Heart right ventricle (tissue), 16 donors: ENCODE data around the gene ZNF436. TPM values are rescaled to one million over a fixed set of nuclear protein-coding genes. Genes with fewer than 3 reads are reported as not detected.

ENCODE experiments used
- ATAC-seq, 8 donors: fragments of 200-7000 bp; cut with Tn5 transposase; one replicate each; pipeline ENCODE4 v1.9.1; 2020; ENCODE audit warnings: mild to moderate bottlenecking in 8 of 8, moderate library complexity in 8 of 8, moderate number of reproducible peaks in 1 of 8
- DNase-seq, 2 donors: peaks; one replicate each; pipeline ENCODE4 v3.0.0-alpha.2; 2020
- H3K27ac ChIP-seq, 10 donors: fragments of 200-600 bp; sonication (generic) in 2 of 10; one replicate each; pipeline versions ENCODE4 v1.5.0 to v1.8.0; 2020 to 2022; ENCODE audit warnings: mild to moderate bottlenecking in 3 of 10
- H3K27me3 ChIP-seq, 7 donors: fragments of 200-600 bp; one replicate each; pipeline ENCODE4 v1.8.0; 2021 to 2022; ENCODE audit warnings: mild to moderate bottlenecking in 2 of 7
- H3K36me3 ChIP-seq, 9 donors: fragments of 200-600 bp; sonication (generic) in 1 of 9; one replicate each; pipeline versions ENCODE4 v1.5.0 to v1.8.0; 2020 to 2022; ENCODE audit warnings: mild to moderate bottlenecking in 2 of 9
- H3K4me1 ChIP-seq, 9 donors: fragments of 200-600 bp; sonication (generic) in 1 of 9; one replicate each; pipeline versions ENCODE4 v1.5.0 to v1.8.0; 2020 to 2022; ENCODE audit warnings: mild to moderate bottlenecking in 4 of 9
- H3K4me3 ChIP-seq, 10 donors: fragments of 200-600 bp; sonication (generic) in 2 of 10; one replicate each; pipeline versions ENCODE4 v1.5.0 to v1.8.0; 2020 to 2022; ENCODE audit warnings: mild to moderate bottlenecking in 7 of 10, moderate library complexity in 2 of 10
- H3K9me3 ChIP-seq, 11 donors: fragments of 200-600 bp in 10 of 11; sonication (generic) in 2 of 11; one replicate each; pipeline versions ENCODE4 v1.5.0 to v1.8.0; 2013 to 2022; ENCODE audit warnings: mild to moderate bottlenecking in 2 of 11, control low read depth in 1 of 11, moderate library complexity in 1 of 11
- WGBS, 2 donors: extraction: QIAGEN DNeasy Blood & Tissue Kit; methylation state at CpG; one replicate each; pipeline ENCODE4 v1.1.7; 2013; ENCODE audit warnings: inconsistent platforms in 1 of 2; 5-methylcytosine and 5-hydroxymethylcytosine counted together
- intact Hi-C, 10 donors: fragments of 100-400 bp; cut with DNase I; formaldehyde crosslinking; loops; one replicate each; pipeline versions ENCODE4 v1.11.1 to v1.14.2; 2022
- polyA plus RNA-seq, 2 donors: library from polyadenylated mRNA; stranded (reverse); fragments of 200-250 nt; gene quantifications; one replicate each; pipeline ENCODE4 v1.2.3, GENCODE V29; 2013
- total RNA-seq, 10 donors: library from RNA; stranded (reverse); fragmentation: NEBNext Ultra II Directional in 3 of 10; extraction: Animal tissue kit (Norgen Biotek cat#: 25700) in 3 of 10; gene quantifications; one replicate each; pipeline versions ENCODE4 v1.2.1 to v1.2.4, GENCODE V29; 2021 to 2023
- TF ChIP-seq, protein P1 (sequence below), 9 donors: fragments of 200-600 bp; sonication (generic) in 2 of 9; IDR thresholded peaks; one replicate each; pipeline versions ENCODE4 v1.5.0 to v1.8.0; 2021 to 2022; ENCODE audit warnings: antibody characterized with exemption in 9 of 9, mild to moderate bottlenecking in 5 of 9, moderate library complexity in 1 of 9
- donor health status: Arrhythmogenic right ventricular cardiomyopathy.
- donor health status: ischemic (EF 13 %, LVEDD 7.1; RV severe dilation, severe dysfunction).
- donor health status: healthy with polysubstance abuse.
- donor health status: DM: no; HTN: yes; CAD: no.
- donor health status: DM: no; HTN: no; CAD: no.
- donor health status: ischemic (EF 25% LVEDD 6.9; RV normal size, moderate dysfunction).
- donor health status: ischemic (EF 25% LVEDD 5.7; RV mildly dilated, moderate dysfunction).
- donor health status: healthy.
- donor health status: DM: yes; HTN: yes; CAD: no.
- donor health status: Ischemic cardiomyopathy.
- donor health status: ischemic (EF 35%, LVEDD 5.7; RV mildly dilated, moderate dysfunction).
- donor health status: nonischemic (EF 11% LVEDD 7.7; RV severe dilation, severe dysfunction).
- donor health status: DM: yes; HTN: yes; CAD: no.
- donor health status: PGD.
- donor health status: ischemic (EF 29% LVEDD 5.4; RV normal size, mild dysfunction).
- donor health status: nonischemic (EF 23%, LVEDD 6.1; RV moderate dilation, normal function).

The ZNF436 gene
- total and polyA plus RNA-seq, 12 donors, result 3.3 to 25.5 (median 14.7) TPM

DNA sequence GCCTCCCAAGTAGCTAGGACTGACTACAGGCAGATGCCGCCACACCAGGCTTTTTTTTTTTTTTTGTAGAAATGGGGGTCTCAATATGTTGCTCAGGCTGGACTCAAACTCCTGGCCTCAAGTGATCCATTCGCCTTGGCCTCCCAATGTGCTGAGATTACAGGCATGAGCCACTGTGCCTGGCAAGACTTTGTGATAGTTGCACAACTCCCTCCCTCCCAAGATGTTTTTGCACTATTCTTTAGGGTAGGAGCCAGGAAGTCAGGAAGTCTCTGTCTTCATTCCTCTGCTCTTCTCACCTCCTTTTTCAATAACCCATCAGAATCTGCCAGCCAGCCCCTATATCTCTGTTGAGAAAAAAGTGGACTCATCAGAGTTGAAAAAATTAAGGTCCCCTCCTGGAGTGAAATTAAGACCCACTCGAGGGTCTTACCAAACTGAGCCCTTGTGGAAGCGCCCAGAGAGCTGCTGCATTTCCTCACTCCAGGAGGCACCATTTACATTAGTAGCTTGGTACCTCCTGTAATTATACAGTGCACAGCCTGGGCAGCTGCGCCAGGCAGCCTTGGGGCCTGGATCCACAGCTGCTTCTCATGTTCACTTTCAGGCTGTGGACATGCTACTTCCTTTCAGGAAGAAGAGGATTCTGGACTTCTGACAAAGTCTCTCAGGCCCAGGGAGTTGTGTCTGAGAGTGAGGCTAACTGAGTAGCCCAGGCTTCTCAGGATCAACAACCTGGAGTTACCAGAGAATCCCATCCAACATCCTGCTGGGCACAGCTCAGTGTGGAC is 30.9 kb upstream of the ZNF436 start:
- peaks cover 0 to 16% (median 0%) of the 10 kb centered on the region in 9 donors for H3K36me3 ChIP-seq
- 84 to 87% methylated on average over 5 of the region's 5 CpGs for WGBS, 2 donors
- H3K4me1 ChIP-seq, result peaks cover 18 to 67% (median 39%) of the 10 kb centered on the region in 9 donors
- peak overlapping the region in 8 of 10 donors; percentile 18 to 83 (median 28) for H3K27ac ChIP-seq
- H3K9me3 ChIP-seq, result peaks cover 0 to 3% (median 0%) of the 10 kb centered on the region in 11 donors
- no peaks in the 10 kb centered on the region for H3K27me3 ChIP-seq
- intact Hi-C loops, result loop anchor here in 6 of 10 donors (5.0 to 10.0 kb wide), 4 partner anchors 33 to 86 kb away; partner anchors contain the start of genes HNRNPR (in 5 of the 6) and ZNF436 (in 1 of the 6)
- TF ChIP-seq, protein P1, sequence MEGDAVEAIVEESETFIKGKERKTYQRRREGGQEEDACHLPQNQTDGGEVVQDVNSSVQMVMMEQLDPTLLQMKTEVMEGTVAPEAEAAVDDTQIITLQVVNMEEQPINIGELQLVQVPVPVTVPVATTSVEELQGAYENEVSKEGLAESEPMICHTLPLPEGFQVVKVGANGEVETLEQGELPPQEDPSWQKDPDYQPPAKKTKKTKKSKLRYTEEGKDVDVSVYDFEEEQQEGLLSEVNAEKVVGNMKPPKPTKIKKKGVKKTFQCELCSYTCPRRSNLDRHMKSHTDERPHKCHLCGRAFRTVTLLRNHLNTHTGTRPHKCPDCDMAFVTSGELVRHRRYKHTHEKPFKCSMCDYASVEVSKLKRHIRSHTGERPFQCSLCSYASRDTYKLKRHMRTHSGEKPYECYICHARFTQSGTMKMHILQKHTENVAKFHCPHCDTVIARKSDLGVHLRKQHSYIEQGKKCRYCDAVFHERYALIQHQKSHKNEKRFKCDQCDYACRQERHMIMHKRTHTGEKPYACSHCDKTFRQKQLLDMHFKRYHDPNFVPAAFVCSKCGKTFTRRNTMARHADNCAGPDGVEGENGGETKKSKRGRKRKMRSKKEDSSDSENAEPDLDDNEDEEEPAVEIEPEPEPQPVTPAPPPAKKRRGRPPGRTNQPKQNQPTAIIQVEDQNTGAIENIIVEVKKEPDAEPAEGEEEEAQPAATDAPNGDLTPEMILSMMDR (IDR thresholded peaks at IDR 0.05), result no peak
- no peak overlapping the region for H3K4me3 ChIP-seq
- DNase-seq (no peak), ATAC-seq (peak in 3 of 8 donors; percentile 10 to 18 (median 16))

GRCh38 chr1:23399229-23399628 is 29.6 kb upstream of the ZNF436 start:
- ATAC-seq, result no peak
- DNase-seq, result no peak
- TF ChIP-seq, protein P1 (IDR thresholded peaks at IDR 0.05), result no peak
- intact Hi-C loops, result no loop called here
- 97 to 100% methylated on average over 1 of the region's 1 CpG for WGBS, 2 donors
- Histone ChIP-seq H3K27me3 (no peaks in the 10 kb centered on the region), H3K9me3 (peaks cover 0 to 3% (median 0%) of the 10 kb centered on the region in 11 donors), H3K4me1 (peaks cover 19 to 70% (median 45%) of the 10 kb centered on the region in 9 donors), H3K27ac (no peak overlapping the region), H3K36me3 (peaks cover 0 to 16% (median 0%) of the 10 kb centered on the region in 9 donors), H3K4me3 (no peak overlapping the region)

- Histone ChIP-seq H3K9me3 (peaks cover 0 to 3% (median 0%) of the 10 kb centered on the region in 11 donors), H3K4me1 (peaks cover 9 to 67% (median 43%) of the 10 kb centered on the region in 9 donors), H3K27ac (peak overlapping the region in 1 of 10 donors; percentile 10), H3K27me3 (no peaks in the 10 kb centered on the region), H3K36me3 (peaks cover 0 to 16% (median 0%) of the 10 kb centered on the region in 9 donors), H3K4me3 (no peak overlapping the region)
- no peak for DNase-seq
- WGBS, 2 donors, result 64 to 82% methylated on average over 7 of the region's 7 CpGs
- TF ChIP-seq, protein P1 (IDR thresholded peaks at IDR 0.05), result no peak
- intact Hi-C loops, result no loop called here
- no peak for ATAC-seq
Observed at GRCh38 chr1:23397908-23398307, 28.3 kb upstream of the ZNF436 start.

- H3K27ac ChIP-seq, result peak overlapping the region in 1 of 10 donors; percentile 87
- no peaks in the 10 kb centered on the region for H3K27me3 ChIP-seq
- DNase-seq, result no peak
- ATAC-seq, result no peak
- H3K36me3 ChIP-seq, result peaks cover 0 to 16% (median 0%) of the 10 kb centered on the region in 9 donors
- WGBS, 2 donors, result 95 to 96% methylated on average over 2 of the region's 2 CpGs
- peaks cover 7 to 54% (median 38%) of the 10 kb centered on the region in 9 donors for H3K4me1 ChIP-seq
- intact Hi-C loops, result no loop called here
- no peak overlapping the region for H3K4me3 ChIP-seq
- H3K9me3 ChIP-seq, result peaks cover 0 to 3% (median 0%) of the 10 kb centered on the region in 11 donors
- TF ChIP-seq, protein P1 (IDR thresholded peaks at IDR 0.05), result no peak
Observed at GRCh38 chr1:23396380-23396779, 26.7 kb upstream of the ZNF436 start.
